ENCODE data around the gene CETP.

CETP gene

DNA sequence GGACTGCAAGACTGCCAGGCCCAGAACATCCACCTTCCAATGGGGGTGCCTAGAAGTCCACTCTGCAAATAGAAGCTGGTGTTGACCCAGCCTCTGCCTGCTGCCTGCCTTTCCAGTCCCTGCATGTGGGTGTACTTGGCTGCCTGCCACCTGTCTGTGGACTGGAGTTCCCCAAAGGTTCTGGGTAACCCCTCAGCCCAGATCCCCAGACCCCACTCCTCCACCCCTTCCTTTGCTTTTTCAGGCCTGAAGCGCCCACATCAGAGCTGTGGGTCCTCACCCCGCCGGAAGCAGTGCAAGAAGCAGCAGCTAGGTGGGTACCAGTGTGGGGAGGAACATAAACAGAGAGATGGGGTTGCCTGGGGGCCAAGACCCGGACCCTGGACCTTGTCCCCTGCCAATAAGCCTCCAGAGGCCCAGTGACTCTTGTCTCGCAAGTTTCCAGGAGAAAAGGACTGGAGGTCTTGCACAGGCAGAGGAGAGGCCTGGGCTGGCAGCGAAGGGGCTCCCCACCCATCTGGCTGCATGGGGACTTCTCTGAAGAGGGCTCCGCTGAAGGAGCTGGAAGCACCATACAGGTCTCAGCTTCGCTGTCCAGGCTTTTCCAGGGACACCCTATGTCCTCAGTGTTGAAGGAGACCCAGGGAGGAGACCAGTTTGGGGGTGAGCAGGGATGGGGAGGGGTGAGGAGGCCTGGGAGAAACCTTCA, 61.9 kb downstream of the CETP start:
- DNase-seq (ENCODE audit: low read depth) = peak; percentile 82

DNA sequence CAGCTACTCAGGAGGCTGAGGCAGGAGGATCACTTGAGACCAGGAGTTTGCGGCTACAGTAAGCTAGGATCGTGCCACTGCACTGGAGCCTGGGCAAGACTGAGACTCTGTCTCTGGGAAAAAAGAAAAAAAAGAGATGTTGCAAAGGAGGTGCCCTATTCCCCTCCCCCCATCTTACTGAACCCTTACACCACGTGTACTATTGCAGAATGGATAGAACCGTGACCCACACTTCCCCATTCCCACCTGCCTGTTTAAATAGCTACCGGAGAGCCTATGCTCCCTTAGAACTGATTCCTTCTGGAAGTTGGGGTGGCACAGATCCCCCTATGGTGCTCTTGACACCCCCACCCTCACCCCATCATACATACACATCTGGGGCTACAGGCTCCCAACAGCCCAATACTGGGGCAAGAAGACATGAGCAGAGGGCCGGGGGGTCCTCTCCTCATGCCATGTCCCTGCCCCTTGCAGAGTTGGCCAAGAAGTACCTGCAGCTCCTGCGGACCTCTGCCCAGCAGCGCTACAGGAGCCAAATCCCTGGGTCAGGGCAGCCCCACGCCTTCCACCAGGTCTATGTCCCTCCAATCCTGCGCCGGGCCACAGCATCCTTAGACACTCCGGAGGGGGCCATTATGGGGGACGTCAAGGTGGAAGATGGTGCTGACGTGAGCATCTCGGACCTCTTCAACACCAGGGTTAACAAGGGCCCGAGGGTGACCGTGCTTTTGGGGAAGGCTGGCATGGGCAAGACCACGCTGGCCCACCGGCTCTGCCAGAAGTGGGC, 63.3 kb downstream of the CETP start:
- DNase-seq (ENCODE audit: low read depth) = no peak

GRCh38 chr16:57025941-57026777, 64.4 kb downstream of the CETP start:
- DNase-seq (ENCODE audit: low read depth) = no peak

DNA sequence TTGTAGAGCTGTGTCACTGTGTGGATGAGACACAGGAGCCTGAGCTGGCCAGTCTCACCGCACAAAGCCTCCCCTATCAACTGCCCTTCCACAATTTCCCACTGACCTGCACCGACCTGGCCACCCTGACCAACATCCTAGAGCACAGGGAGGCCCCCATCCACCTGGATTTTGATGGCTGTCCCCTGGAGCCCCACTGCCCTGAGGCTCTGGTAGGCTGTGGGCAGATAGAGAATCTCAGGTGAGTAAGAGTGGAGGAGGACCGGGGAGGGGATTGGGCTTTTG, 65.0 kb downstream of the CETP start:
- DNase-seq (ENCODE audit: low read depth) = no peak

GRCh38 chr16:57027067-57027466, 65.3 kb downstream of the CETP start:
- DNase-seq (ENCODE audit: low read depth) = no peak

DNA sequence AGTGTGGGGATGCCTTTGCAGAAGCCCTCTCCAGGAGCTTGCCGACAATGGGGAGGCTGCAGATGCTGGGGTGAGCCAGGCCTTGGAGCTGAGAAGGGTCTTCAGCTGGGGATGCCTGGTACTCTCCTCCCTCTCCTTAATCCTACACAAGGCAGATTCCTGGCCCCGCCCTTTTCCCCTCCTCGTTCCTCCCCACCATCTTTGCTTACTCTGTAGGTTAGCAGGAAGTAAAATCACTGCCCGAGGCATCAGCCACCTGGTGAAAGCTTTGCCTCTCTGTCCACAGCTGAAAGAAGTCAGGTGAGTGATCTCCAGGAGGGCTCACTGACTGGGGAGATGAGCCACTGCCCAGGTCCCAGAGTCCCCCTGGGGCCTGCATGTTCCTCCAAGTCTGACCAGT, 66.3 kb downstream of the CETP start:
- no peak for DNase-seq (ENCODE audit: low read depth)

GRCh38 chr16:57029161-57030160, 67.7 kb downstream of the CETP start:
- no peak for DNase-seq (ENCODE audit: low read depth)

DNA sequence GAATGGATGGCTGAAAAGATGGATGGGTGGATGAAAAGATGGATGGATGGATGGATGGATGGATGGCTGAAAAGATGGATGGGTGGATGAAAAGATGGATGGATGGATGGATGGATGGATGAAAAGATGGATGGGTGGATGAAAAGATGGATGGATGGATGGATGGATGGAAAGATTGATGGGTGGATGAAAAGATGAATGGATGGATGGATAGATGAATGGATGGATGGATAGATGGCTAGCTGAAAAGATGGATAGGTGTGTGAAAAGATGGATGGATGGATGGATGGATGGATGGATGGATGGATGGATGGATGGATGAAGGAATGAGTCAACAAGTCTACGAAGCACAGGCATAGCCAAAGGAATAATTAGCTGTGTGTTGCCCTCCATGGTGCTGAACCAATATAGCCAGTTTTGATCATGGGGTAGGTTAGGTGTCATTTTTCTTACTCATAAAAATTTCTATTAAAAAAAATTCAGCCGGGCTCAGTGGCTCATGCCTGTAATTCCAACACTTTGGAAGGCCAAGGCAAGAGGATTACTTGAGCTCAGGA, 68.7 kb downstream of the CETP start:
- DNase-seq (ENCODE audit: low read depth) = no peak

GRCh38 chr16:57031156-57031555, 69.4 kb downstream of the CETP start:
- DNase-seq (ENCODE audit: low read depth) = no peak

DNA sequence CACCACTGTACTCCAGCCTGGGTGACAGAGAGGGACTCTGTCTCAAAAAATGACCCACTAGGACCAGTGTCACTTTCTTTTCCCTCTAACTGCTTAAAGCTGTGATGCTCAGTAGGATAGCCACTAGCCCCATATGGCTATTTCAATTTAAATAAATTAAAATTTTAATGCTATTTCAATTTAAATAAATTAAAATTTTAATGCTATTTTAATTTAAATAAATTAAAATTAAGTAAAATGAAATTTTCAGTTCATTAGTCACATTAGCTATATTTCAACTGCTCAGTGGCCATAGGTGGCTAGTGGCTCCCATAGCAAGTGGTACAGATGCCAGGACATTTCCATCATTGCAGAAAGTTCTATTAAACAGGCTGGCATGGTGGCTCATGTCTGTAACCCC, 70.6 kb downstream of the CETP start:
- no peak for DNase-seq (ENCODE audit: low read depth)

- no peak for DNase-seq (ENCODE audit: low read depth)
Observed at GRCh38 chr16:57032931-57033330, 71.2 kb downstream of the CETP start.
